GM23338 (cell line): Measurements from ENCODE around the gene AFAP1L1. TPM values are rescaled to one million over a fixed set of nuclear protein-coding genes. Genes with fewer than 3 reads are reported as not detected.

Experiments used
- ATAC-seq: fragments of 200-7000 bp; cut with Tn5 transposase; 3 replicates; pipeline ENCODE4 v1.9.1; 2020
- DNase-seq: peaks from one replicate; pipeline ENCODE4 v3.0.0-alpha.2; 2015; ENCODE audit warnings: low spot score
- H2AFZ ChIP-seq: fragments of 200-600 bp; sonication (generic); 2 replicates; pipeline ENCODE4 v1.8.0; 2016; ENCODE audit warnings: antibody characterized with exemption, mild to moderate bottlenecking, moderate library complexity
- H3F3A ChIP-seq: fragments of 200-600 bp; sonication (generic); replicated peaks from 2 replicates; pipeline ENCODE4 v1.8.0; 2017; ENCODE audit warnings: antibody characterized with exemption, mixed run types, low read depth
- H3K27ac ChIP-seq: fragments of 200-600 bp; sonication (generic); 2 replicates; pipeline ENCODE4 v1.6.1; 2016; ENCODE audit warnings: low read depth
- H3K27me3 ChIP-seq: fragments of 200-600 bp; sonication (generic); 2 replicates; pipeline ENCODE4 v1.8.0; 2016; ENCODE audit warnings: mild to moderate bottlenecking, mixed run types, moderate library complexity; ENCODE audit not compliant: insufficient read depth
- H3K36me3 ChIP-seq: fragments of 200-600 bp; sonication (generic); 2 replicates; pipeline ENCODE4 v1.8.0; 2016; ENCODE audit warnings: mild to moderate bottlenecking; ENCODE audit not compliant: insufficient read depth
- H3K4me1 ChIP-seq: fragments of 200-600 bp; sonication (generic); 2 replicates; pipeline ENCODE4 v1.8.0; 2016; ENCODE audit warnings: mild to moderate bottlenecking, moderate library complexity; ENCODE audit not compliant: insufficient read depth
- H3K4me2 ChIP-seq: fragments of 200-600 bp; sonication (generic); 2 replicates; pipeline ENCODE4 v1.7.1; 2017; ENCODE audit warnings: mixed run types
- H3K4me3 ChIP-seq: fragments of 200-600 bp; sonication (generic); 2 replicates; pipeline ENCODE4 v1.6.1; 2016; ENCODE audit warnings: mixed run types
- H3K79me2 ChIP-seq: fragments of 200-600 bp; sonication (generic); replicated peaks from 2 replicates; pipeline ENCODE4 v1.8.0; 2017; ENCODE audit warnings: mild to moderate bottlenecking; ENCODE audit not compliant: insufficient read depth
- H3K9me2 ChIP-seq: fragments of 200-600 bp; sonication (generic); 2 replicates; pipeline ENCODE4 v1.8.0; 2017; ENCODE audit not compliant: insufficient read depth
- H4K20me1 ChIP-seq: fragments of 200-600 bp; sonication (generic); replicated peaks from 2 replicates; pipeline ENCODE4 v1.8.0; 2017; ENCODE audit warnings: mild to moderate bottlenecking; ENCODE audit not compliant: insufficient read depth
- H3K27ac Mint-ChIP-seq: 2 replicates; pipeline ENCODE4 v1.8.0; 2020; ENCODE audit warnings: inconsistent platforms, mild to moderate bottlenecking, moderate library complexity, mixed read lengths
- H3K27me3 Mint-ChIP-seq: 3 replicates; pipeline ENCODE4 v1.8.0; 2022; ENCODE audit warnings: low read depth, mild to moderate bottlenecking, moderate library complexity, mixed read lengths, inconsistent platforms; ENCODE audit not compliant: insufficient read depth, poor library complexity
- H3K36me3 Mint-ChIP-seq: 3 replicates; pipeline ENCODE4 v1.8.0; 2021; ENCODE audit warnings: low read depth, mild to moderate bottlenecking, inconsistent platforms, moderate library complexity, mixed read lengths
- H3K4me1 Mint-ChIP-seq: 3 replicates; pipeline ENCODE4 v1.8.0; 2020; ENCODE audit warnings: mild to moderate bottlenecking, inconsistent platforms, mixed read lengths
- H3K4me3 Mint-ChIP-seq: 3 replicates; pipeline ENCODE4 v1.8.0; 2021; ENCODE audit warnings: moderate library complexity, mild to moderate bottlenecking, inconsistent platforms, mixed read lengths
- H3K9me3 Mint-ChIP-seq: 3 replicates; pipeline ENCODE4 v1.8.0; 2020; ENCODE audit warnings: moderate library complexity, mild to moderate bottlenecking, inconsistent platforms, mixed read lengths
- CREB1 ChIP-seq: fragments of 250-450 bp; sonication (Bioruptor Pico); IDR thresholded peaks from 2 replicates; pipeline ENCODE4 v1.5.0; 2020; ENCODE audit warnings: low read depth, mild to moderate bottlenecking, moderate library complexity
- CTCF ChIP-seq, 2 experiments: fragments of 200-600 bp in 1 of 2; sonication (generic) in 1 of 2; conservative IDR thresholded peaks; 2 replicates each; pipeline versions ENCODE4 v1.5.1 to v1.6.1; 2016 to 2017; ENCODE audit warnings: antibody characterized with exemption in 2 of 2, low read depth in 2 of 2, mild to moderate bottlenecking in 2 of 2, moderate library complexity in 1 of 2
- ETS1 ChIP-seq: IDR thresholded peaks from 2 replicates; pipeline ENCODE4 v1.6.1; 2016; ENCODE audit warnings: antibody characterized with exemption
- EZH2 ChIP-seq: fragments of 200-600 bp; sonication (generic); IDR thresholded peaks from one replicate; pipeline ENCODE4 v1.8.0; 2017; ENCODE audit warnings: antibody characterized with exemption, mild to moderate bottlenecking, low read depth; ENCODE audit not compliant: unreplicated experiment
- EZH2phosphoT487 ChIP-seq: fragments of 200-600 bp; sonication (generic); IDR thresholded peaks from one replicate; pipeline ENCODE4 v1.8.1; 2018; ENCODE audit warnings: antibody characterized with exemption; ENCODE audit not compliant: unreplicated experiment
- JUNB ChIP-seq: IDR thresholded peaks from one replicate; pipeline ENCODE4 v1.6.1; 2016; ENCODE audit warnings: antibody characterized with exemption; ENCODE audit not compliant: unreplicated experiment
- NANOG ChIP-seq: IDR thresholded peaks from 2 replicates; pipeline ENCODE4 v1.6.1; 2016; ENCODE audit warnings: antibody characterized with exemption, borderline replicate concordance
- POLR2AphosphoS5 ChIP-seq: IDR thresholded peaks from 2 replicates; pipeline ENCODE4 v1.6.1; 2016; ENCODE audit warnings: antibody characterized with exemption, low read depth
- STAT1 ChIP-seq: IDR thresholded peaks from one replicate; pipeline ENCODE4 v1.6.1; 2016; ENCODE audit warnings: antibody characterized with exemption; ENCODE audit not compliant: unreplicated experiment
- ZNF114 ChIP-seq: fragments of 250-450 bp; sonication (Bioruptor Pico); IDR thresholded peaks from 2 replicates; pipeline ENCODE4 v1.5.0; 2020; ENCODE audit warnings: mild to moderate bottlenecking, moderate library complexity
- polyA plus RNA-seq: library from polyadenylated mRNA; unstranded; fragments of >200 nt; fragmentation: Nextera tagmentation; extraction: Ambion mirVana; gene quantifications from 2 replicates; pipeline ENCODE4 v1.2.1, GENCODE V29; 2016
- total RNA-seq: library from RNA; depleted of rRNA; stranded (reverse); fragments of >200 nt; shearing (Covaris generic); gene quantifications from 2 replicates; pipeline ENCODE4 v1.2.3, GENCODE V29; 2014

AFAP1L1 gene
- total and polyA plus RNA-seq, 2 experiments from 2014 or later = 3.2 to 5.7 TPM

GRCh38 chr5:149277801-149278200 is 6.1 kb downstream of the AFAP1L1 start:
- Histone ChIP-seq H3K27ac (no peak overlapping the region), H3K4me3 (no peak overlapping the region), H3K79me2 (no peaks in the 10 kb centered on the region), H3K4me2 (no peak overlapping the region), H3F3A (no peaks in the 10 kb centered on the region), H3K36me3 (no peaks in the 10 kb centered on the region), H3K4me1 (peaks cover 15% of the 10 kb centered on the region), H3K27me3 (peaks cover 14% of the 10 kb centered on the region), H2AFZ (no peak overlapping the region), H4K20me1 (no peaks in the 10 kb centered on the region; the same call in 1 of the 2 replicates), H3K9me2 (0 out of 2 replicates have a peak, but pooled peaks cover 6% of the 10 kb centered on the region)
- TF ChIP-seq ETS1 (no peak), STAT1 (no peak), ZNF114 (CRISPR knock-in tag) (no peak), POLR2AphosphoS5 (no peak), EZH2phosphoT487 (no peak), JUNB (no peak), NANOG (no peak), CREB1 (CRISPR knock-in tag) (no peak)
- peaks cover 13% of the 10 kb centered on the region; the same call in 2 of the 3 replicates for H3K4me1 Mint-ChIP-seq
- no peak overlapping the region for H3K4me3 Mint-ChIP-seq
- no peaks in the 10 kb centered on the region for H3K9me3 Mint-ChIP-seq
- no peaks in the 10 kb centered on the region for H3K36me3 Mint-ChIP-seq
- no peak overlapping the region; the same call in 1 of the 2 replicates for H3K27ac Mint-ChIP-seq
- peaks cover 14% of the 10 kb centered on the region for H3K27me3 Mint-ChIP-seq
- ATAC-seq = no peak
- DNase-seq = no peak

- TF ChIP-seq CTCF (conservative IDR thresholded peaks at IDR 0.05; ENCODE audit: low read depth in 2 of 2) (no peak), EZH2 (no peak), CREB1 (CRISPR knock-in tag) (no peak)
- no peaks in the 10 kb centered on the region for H3K9me3 Mint-ChIP-seq
- H3K4me3 Mint-ChIP-seq = no peak overlapping the region
- no peaks in the 10 kb centered on the region for H3K36me3 Mint-ChIP-seq
- Histone ChIP-seq H3K27me3 (peaks cover 6% of the 10 kb centered on the region; the same call in 1 of the 2 replicates), H3K4me1 (peaks cover 7% of the 10 kb centered on the region), H4K20me1 (no peaks in the 10 kb centered on the region; the same call in 1 of the 2 replicates), H3K27ac (no peak overlapping the region), H3K4me3 (no peak overlapping the region), H3K9me2 (0 out of 2 replicates have a peak, but pooled peaks cover 6% of the 10 kb centered on the region), H3F3A (no peaks in the 10 kb centered on the region), H3K36me3 (no peaks in the 10 kb centered on the region), H3K4me2 (no peak overlapping the region), H2AFZ (no peak overlapping the region), H3K79me2 (no peaks in the 10 kb centered on the region)
- H3K27ac Mint-ChIP-seq = no peak overlapping the region; the same call in 1 of the 2 replicates
- peaks cover 5% of the 10 kb centered on the region; the same call in 2 of the 3 replicates for H3K4me1 Mint-ChIP-seq
- H3K27me3 Mint-ChIP-seq = peaks cover 6% of the 10 kb centered on the region
- DNase-seq = no peak
- ATAC-seq = no peak
These were observed 7.0 kb downstream of the AFAP1L1 start for GRCh38 chr5:149278451-149279210.
